Fibroblast of villous mesenchyme (primary cell): ENCODE measurements around the gene ANXA1. TPM values are rescaled to one million over a fixed set of nuclear protein-coding genes. Genes with fewer than 3 reads are reported as not detected.

Source experiments
- DNase-seq: peaks from one replicate; pipeline ENCODE4 v3.0.0-alpha.2; 2010; ENCODE audit warnings: low read depth
- H3K4me3 ChIP-seq: 2 replicates; pipeline ENCODE4 v1.5.1; 2011; ENCODE audit warnings: low read depth, mild to moderate bottlenecking, low read length
- total RNA-seq: library from RNA; depleted of rRNA; stranded (reverse); fragments of >200 nt; gene quantifications from 2 replicates; pipeline ENCODE4 v1.2.3, GENCODE V29; 2012
- TF ChIP-seq, protein P1 (sequence below): IDR thresholded peaks from 2 replicates; pipeline ENCODE4 v1.5.1; 2012; ENCODE audit warnings: low read depth, mild to moderate bottlenecking, low read length; ENCODE audit not compliant: insufficient read depth

The ANXA1 gene
- total RNA-seq, 1 donor, result 798 TPM

DNA sequence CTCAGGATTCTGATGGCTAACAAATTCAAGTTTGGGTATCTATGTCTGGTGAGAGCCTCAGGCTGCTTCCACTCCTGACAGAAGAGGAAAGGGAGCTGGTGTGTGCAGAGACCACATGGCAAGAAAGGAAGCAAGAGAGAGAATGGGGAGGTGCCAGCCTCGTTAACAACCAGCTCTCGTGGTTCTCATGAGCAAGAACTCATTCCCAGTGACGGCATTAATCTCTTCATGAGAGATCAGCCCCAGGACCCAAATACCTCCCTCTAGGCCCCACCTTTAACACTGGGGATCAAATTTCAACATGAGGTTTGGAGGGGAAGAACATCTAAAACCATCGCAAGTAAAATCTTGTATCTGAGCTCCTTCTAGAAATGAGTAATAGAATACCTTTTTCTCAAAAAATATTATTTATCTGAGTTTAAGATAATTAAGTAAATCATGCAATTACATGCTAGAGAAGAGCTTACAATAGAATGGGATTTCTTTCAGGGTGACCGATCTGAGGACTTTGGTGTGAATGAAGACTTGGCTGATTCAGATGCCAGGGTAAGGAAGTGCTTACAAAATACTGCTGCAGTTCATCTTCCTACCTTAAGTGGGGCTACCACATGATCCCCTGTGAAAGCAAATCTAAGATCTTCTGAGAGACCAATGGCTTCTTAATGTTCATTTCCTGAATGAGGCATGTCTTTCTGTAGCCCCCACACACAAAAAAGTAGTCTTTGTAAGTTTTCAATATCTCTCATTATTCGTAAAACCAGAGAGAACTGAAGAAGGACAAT, 11.5 kb downstream of the ANXA1 start:
- TF ChIP-seq, protein P1, sequence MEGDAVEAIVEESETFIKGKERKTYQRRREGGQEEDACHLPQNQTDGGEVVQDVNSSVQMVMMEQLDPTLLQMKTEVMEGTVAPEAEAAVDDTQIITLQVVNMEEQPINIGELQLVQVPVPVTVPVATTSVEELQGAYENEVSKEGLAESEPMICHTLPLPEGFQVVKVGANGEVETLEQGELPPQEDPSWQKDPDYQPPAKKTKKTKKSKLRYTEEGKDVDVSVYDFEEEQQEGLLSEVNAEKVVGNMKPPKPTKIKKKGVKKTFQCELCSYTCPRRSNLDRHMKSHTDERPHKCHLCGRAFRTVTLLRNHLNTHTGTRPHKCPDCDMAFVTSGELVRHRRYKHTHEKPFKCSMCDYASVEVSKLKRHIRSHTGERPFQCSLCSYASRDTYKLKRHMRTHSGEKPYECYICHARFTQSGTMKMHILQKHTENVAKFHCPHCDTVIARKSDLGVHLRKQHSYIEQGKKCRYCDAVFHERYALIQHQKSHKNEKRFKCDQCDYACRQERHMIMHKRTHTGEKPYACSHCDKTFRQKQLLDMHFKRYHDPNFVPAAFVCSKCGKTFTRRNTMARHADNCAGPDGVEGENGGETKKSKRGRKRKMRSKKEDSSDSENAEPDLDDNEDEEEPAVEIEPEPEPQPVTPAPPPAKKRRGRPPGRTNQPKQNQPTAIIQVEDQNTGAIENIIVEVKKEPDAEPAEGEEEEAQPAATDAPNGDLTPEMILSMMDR, result no peak
- no peak overlapping the region for H3K4me3 ChIP-seq
- DNase-seq, result no peak

DNA sequence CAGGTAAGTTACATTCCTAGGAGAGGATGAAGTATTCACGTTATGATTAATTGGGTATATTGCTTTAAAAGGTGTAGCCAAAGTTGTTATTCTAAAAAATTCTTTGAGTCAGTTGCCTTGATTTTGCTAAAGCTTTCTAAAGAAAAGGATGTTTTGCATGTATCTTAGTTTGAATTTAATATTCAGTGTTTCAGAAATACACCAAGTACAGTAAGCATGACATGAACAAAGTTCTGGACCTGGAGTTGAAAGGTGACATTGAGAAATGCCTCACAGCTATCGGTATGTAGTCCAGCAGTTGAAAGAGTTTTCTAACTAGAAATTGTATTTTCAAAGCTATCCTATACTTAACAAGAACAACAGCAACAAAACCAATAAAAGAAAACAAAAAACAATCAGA, 14.2 kb downstream of the ANXA1 start:
- TF ChIP-seq, protein P1, result no peak
- H3K4me3 ChIP-seq, result no peak overlapping the region
- DNase-seq, result no peak

DNA sequence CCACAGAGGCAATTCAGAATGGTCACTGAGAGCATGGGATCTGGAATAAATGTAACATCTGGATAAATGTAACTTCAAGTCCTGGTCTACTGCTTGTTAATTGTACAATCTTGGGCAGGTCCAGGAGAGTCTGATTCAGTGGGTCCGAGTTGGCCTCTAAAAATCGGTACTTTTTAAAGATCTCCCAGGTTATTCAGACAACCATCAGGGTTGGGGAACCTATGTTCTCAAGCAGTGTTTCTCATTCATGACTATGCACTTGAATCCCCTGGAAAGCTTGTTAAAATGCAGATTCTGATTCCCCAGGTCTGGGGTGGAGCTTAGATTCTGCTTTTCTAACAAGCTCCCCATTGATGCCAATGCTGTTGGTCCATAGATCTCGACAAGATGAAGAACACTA, 14.8 kb downstream of the ANXA1 start:
- H3K4me3 ChIP-seq, result no peak overlapping the region
- no peak for DNase-seq
- TF ChIP-seq, protein P1, result no peak

DNA sequence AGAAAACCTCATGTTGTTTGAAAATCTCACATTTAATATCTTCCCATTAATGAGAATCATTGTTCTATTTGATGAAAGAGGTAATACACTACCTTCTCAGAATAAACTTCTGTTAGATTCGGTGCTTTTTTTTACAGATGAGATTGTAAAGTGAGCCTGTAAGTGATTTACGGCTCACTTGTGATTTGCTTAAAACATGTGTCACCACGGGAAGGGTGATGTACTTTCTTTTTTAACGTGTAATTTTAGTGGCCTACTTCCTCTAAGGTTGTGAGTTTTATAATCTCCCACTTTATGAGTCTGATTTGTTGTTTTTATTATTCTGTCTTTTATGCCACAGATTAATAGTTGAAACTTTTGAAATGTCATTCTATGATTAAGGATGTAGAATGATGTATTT, 15.9 kb downstream of the ANXA1 start:
- no peak for DNase-seq
- TF ChIP-seq, protein P1, result no peak
- no peak overlapping the region for H3K4me3 ChIP-seq

DNA sequence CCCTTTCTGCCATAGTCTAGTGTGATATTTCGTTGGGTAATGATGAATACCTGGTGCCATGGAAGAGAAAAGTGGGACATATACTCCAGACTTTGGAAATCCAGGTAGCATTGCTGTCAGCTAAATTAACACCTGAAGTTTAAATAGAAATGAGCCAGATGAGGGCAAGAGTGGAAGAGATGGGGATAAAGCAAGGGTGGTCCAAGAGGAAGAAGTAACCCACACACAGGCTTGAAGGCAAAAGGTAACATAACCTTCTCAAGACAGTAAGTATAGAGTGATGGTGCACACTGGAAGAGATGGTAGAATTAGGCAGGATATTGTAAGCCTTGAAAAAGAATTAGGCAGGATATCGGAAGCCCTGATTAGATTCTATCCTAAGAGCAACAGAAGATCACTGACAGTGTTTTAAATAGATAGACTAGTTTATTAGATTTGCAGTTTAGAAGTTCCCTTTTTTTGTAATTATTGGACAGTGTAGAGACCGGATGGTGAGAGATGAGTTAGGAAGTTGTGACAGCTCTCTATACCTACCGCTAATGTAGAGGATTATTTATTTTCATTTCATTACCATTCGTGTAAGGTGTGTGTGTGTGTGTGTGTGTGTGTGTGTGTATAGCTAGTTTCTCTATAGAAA, 16.8 kb downstream of the ANXA1 start:
- TF ChIP-seq, protein P1, result no peak
- DNase-seq, result no peak
- no peak overlapping the region for H3K4me3 ChIP-seq

DNA sequence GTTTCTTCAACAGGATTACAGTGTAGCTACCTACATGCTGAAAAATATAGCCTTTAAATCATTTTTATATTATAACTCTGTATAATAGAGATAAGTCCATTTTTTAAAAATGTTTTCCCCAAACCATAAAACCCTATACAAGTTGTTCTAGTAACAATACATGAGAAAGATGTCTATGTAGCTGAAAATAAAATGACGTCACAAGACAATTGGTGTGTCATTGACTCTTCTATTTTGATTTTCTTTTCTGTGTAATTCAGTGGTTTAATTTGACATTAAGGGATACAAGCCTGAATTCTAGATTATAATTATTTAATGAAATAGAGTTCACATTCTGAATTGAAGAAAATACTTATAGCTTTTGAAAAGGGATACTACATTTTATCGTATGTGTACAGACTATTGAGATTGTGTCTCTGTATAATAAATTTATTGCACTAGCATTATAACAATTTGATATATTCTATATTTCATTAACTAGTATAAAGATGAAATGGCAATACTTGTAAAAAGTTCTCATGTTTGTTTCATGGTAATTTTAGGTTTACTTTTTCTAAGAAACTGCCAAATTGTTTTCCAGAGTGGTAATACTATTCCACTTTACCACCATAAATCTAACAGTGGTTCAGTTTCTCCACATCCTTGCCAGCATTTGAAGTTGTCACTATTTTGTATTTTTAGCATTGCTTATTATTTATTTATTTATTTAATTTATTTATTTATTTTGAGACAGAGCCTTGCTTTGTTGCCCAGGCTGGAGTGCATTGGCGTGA, 18.7 kb downstream of the ANXA1 start:
- TF ChIP-seq, protein P1, result no peak
- no peak overlapping the region for H3K4me3 ChIP-seq
- DNase-seq, result no peak
